Gastroesophageal sphincter (tissue), 4 donors: ENCODE data around the gene FH. TPM values are rescaled to one million over a fixed set of nuclear protein-coding genes. Genes with fewer than 3 reads are reported as not detected.

Source experiments
- ATAC-seq: fragments of 150-250 bp; one replicate; pipeline ENCODE4 v1.9.1; 2016; ENCODE audit warnings: mild to moderate bottlenecking, moderate library complexity
- H3K27ac ChIP-seq, 4 donors: fragments of 200-600 bp; sonication (generic) in 3 of 4; 1 replicate in 3 of 4; 2 replicates in 1 of 4; pipeline ENCODE4 v1.5.1; 2016 to 2019
- H3K27me3 ChIP-seq: fragments of 200-600 bp; sonication (generic); one replicate; pipeline ENCODE4 v1.5.1; 2019
- H3K36me3 ChIP-seq, 2 donors: fragments of 200-600 bp; sonication (generic); one replicate each; pipeline ENCODE4 v1.5.1; 2019; ENCODE audit warnings: control low read depth in 1 of 2
- H3K4me1 ChIP-seq, 3 donors: fragments of 200-600 bp; sonication (generic); 1 replicate in 2 of 3; 2 replicates in 1 of 3; pipeline ENCODE4 v1.5.1; 2016 to 2019; ENCODE audit warnings: control low read depth in 2 of 3
- H3K4me3 ChIP-seq, 2 donors: fragments of 200-600 bp; sonication (generic); one replicate each; pipeline ENCODE4 v1.5.1; 2019; ENCODE audit warnings: mild to moderate bottlenecking in 1 of 2, moderate library complexity in 1 of 2
- H3K9me3 ChIP-seq, 3 donors: fragments of 200-600 bp; sonication (generic); one replicate each; pipeline ENCODE4 v1.5.1; 2017 to 2019; ENCODE audit warnings: control low read depth in 2 of 3
- CTCF ChIP-seq, 4 experiments: fragments of 200-600 bp in 2 of 4; fragments of 450-650 bp in 2 of 4; sonication (generic) in 1 of 4; IDR thresholded peaks; one replicate each; pipeline ENCODE4 v1.5.1; 2017 to 2019; ENCODE audit warnings: antibody characterized with exemption in 4 of 4, mild to moderate bottlenecking in 2 of 4, moderate library complexity in 2 of 4
- EP300 ChIP-seq: sonication (generic); formaldehyde crosslinking; IDR thresholded peaks from one replicate; pipeline ENCODE4 v1.6.1; 2017; ENCODE audit warnings: antibody characterized with exemption, mild to moderate bottlenecking
- POLR2A ChIP-seq, 2 donors: fragments of 450-650 bp; IDR thresholded peaks; one replicate each; pipeline ENCODE4 v1.6.1; 2017; ENCODE audit warnings: antibody characterized with exemption in 2 of 2, mild to moderate bottlenecking in 2 of 2, moderate library complexity in 1 of 2
- POLR2AphosphoS5 ChIP-seq: sonication (generic); formaldehyde crosslinking; IDR thresholded peaks from one replicate; pipeline ENCODE4 v1.6.1; 2017; ENCODE audit warnings: antibody characterized with exemption
- WGBS, 2 donors: methylation state at CpG; one replicate each; pipeline ENCODE4 v1.1.5; 2018; ENCODE audit warnings: low coverage in 1 of 2; 5-methylcytosine and 5-hydroxymethylcytosine counted together
- total RNA-seq, 4 donors: library from RNA; depleted of rRNA; stranded (reverse); fragments of >200 nt; gene quantifications; one replicate each; pipeline ENCODE4 v1.1.0, GENCODE V29; 2016

FH gene
- total RNA-seq, 4 donors from 2014 or later: 61.4 to 96.5 (median 72.8) TPM

GRCh38 chr1:241473026-241473425 is 46.5 kb downstream of the FH start:
- 57 to 60% methylated on average over 1 of the region's 1 CpG for WGBS, 2 donors
- H3K36me3 ChIP-seq: no peaks in the 10 kb centered on the region
- H3K4me3 ChIP-seq: no peak overlapping the region
- H3K27me3 ChIP-seq: peaks cover 7% of the 10 kb centered on the region
- no peak for ATAC-seq
- no peaks in the 10 kb centered on the region for H3K9me3 ChIP-seq
- no peak overlapping the region for H3K27ac ChIP-seq
- TF ChIP-seq POLR2A (IDR thresholded peaks at IDR 0.05): no peak
- TF ChIP-seq POLR2AphosphoS5: no peak
- TF ChIP-seq EP300: no peak
- no peak for TF ChIP-seq CTCF (IDR thresholded peaks at IDR 0.05)
- no peaks in the 10 kb centered on the region for H3K4me1 ChIP-seq

- H3K9me3 ChIP-seq: no peaks in the 10 kb centered on the region
- H3K27ac ChIP-seq: no peak overlapping the region
- H3K27me3 ChIP-seq: peaks cover 7% of the 10 kb centered on the region
- no peaks in the 10 kb centered on the region for H3K4me1 ChIP-seq
- 74 to 85% methylated on average over 5 of the region's 5 CpGs for WGBS, 2 donors
- no peak for ATAC-seq
- no peaks in the 10 kb centered on the region for H3K36me3 ChIP-seq
- no peak for TF ChIP-seq POLR2AphosphoS5
- no peak for TF ChIP-seq CTCF (IDR thresholded peaks at IDR 0.05)
- TF ChIP-seq POLR2A (IDR thresholded peaks at IDR 0.05): no peak
- no peak for TF ChIP-seq EP300
- no peak overlapping the region for H3K4me3 ChIP-seq
Observed at GRCh38 chr1:241470908-241471590, 48.5 kb downstream of the FH start.

- ATAC-seq: no peak
- Histone ChIP-seq H3K27ac (no peak overlapping the region), H3K4me1 (no peaks in the 10 kb centered on the region), H3K27me3 (peaks cover 7% of the 10 kb centered on the region), H3K9me3 (no peaks in the 10 kb centered on the region), H3K4me3 (no peak overlapping the region), H3K36me3 (no peaks in the 10 kb centered on the region)
- no peak for TF ChIP-seq EP300
- TF ChIP-seq POLR2AphosphoS5: no peak
- no peak for TF ChIP-seq CTCF (IDR thresholded peaks at IDR 0.05)
- no peak for TF ChIP-seq POLR2A (IDR thresholded peaks at IDR 0.05)
- 54 to 57% methylated on average over 3 of the region's 3 CpGs for WGBS, 2 donors
Observed at GRCh38 chr1:241470361-241470760, 49.2 kb downstream of the FH start.

- ATAC-seq: no peak
- Histone ChIP-seq H3K36me3 (no peaks in the 10 kb centered on the region), H3K4me1 (no peaks in the 10 kb centered on the region), H3K9me3 (no peaks in the 10 kb centered on the region), H3K27me3 (no peaks in the 10 kb centered on the region), H3K4me3 (no peak overlapping the region), H3K27ac (no peak overlapping the region)
- TF ChIP-seq EP300: no peak
- TF ChIP-seq POLR2AphosphoS5: no peak
- no peak for TF ChIP-seq CTCF (IDR thresholded peaks at IDR 0.05)
- no peak for TF ChIP-seq POLR2A (IDR thresholded peaks at IDR 0.05)
- WGBS, 2 donors: 84% methylated on average over 8 of the region's 8 CpGs; no CpG with 5 or more reads in 1 of the 2 donors
Observed at GRCh38 chr1:241465673-241466072, 53.9 kb downstream of the FH start.

- ATAC-seq: no peak
- no peak overlapping the region for H3K27ac ChIP-seq
- H3K36me3 ChIP-seq: no peaks in the 10 kb centered on the region
- TF ChIP-seq POLR2A (IDR thresholded peaks at IDR 0.05) (no peak), CTCF (IDR thresholded peaks at IDR 0.05) (no peak), EP300 (no peak), POLR2AphosphoS5 (no peak)
- no peaks in the 10 kb centered on the region for H3K4me1 ChIP-seq
- 63 to 82% methylated on average over 4 of the region's 4 CpGs for WGBS, 2 donors
- no peak overlapping the region for H3K4me3 ChIP-seq
- H3K27me3 ChIP-seq: no peaks in the 10 kb centered on the region
- H3K9me3 ChIP-seq: no peaks in the 10 kb centered on the region
Observed at GRCh38 chr1:241464985-241465384, 54.6 kb downstream of the FH start.
